Gastrocnemius medialis (tissue), 4 donors: Measurements from ENCODE around the gene ING2. TPM values are rescaled to one million over a fixed set of nuclear protein-coding genes. Genes with fewer than 3 reads are reported as not detected.

Experiments
- ATAC-seq, 2 donors: fragments of 150-250 bp; one replicate each; pipeline ENCODE4 v1.9.1; 2016
- DNase-seq, 2 donors: peaks; one replicate each; pipeline ENCODE4 v3.0.0-alpha.2; 2019
- H3K27ac ChIP-seq, 4 donors: fragments of 200-600 bp; sonication (generic); 1 replicate in 1 of 4; 2 replicates in 3 of 4; pipeline ENCODE4 v1.5.1; 2016 to 2018; ENCODE audit warnings: mild to moderate bottlenecking in 2 of 4, moderate library complexity in 1 of 4
- H3K27me3 ChIP-seq, 3 donors: fragments of 200-600 bp; sonication (generic) in 2 of 3; 1 replicate in 1 of 3; 2 replicates in 2 of 3; pipeline versions ENCODE4 v1.5.1 to v1.6.0; 2016 to 2019; ENCODE audit warnings: mild to moderate bottlenecking in 1 of 3, moderate library complexity in 1 of 3
- H3K36me3 ChIP-seq, 2 donors: fragments of 200-600 bp; sonication (generic) in 1 of 2; one replicate each; pipeline ENCODE4 v1.5.1; 2017 to 2018
- H3K4me1 ChIP-seq, 2 donors: fragments of 200-600 bp; sonication (generic) in 1 of 2; one replicate each; pipeline ENCODE4 v1.5.1; 2016 to 2017; ENCODE audit warnings: mild to moderate bottlenecking in 2 of 2
- H3K4me3 ChIP-seq, 4 donors: fragments of 200-600 bp; sonication (generic) in 3 of 4; 1 replicate in 1 of 4; 2 replicates in 3 of 4; pipeline ENCODE4 v1.5.1; 2016 to 2019; ENCODE audit warnings: mild to moderate bottlenecking in 2 of 4
- H3K9me3 ChIP-seq, 3 donors: fragments of 200-600 bp; sonication (generic) in 2 of 3; 1 replicate in 1 of 3; 2 replicates in 2 of 3; pipeline ENCODE4 v1.5.1; 2016 to 2019
- CTCF ChIP-seq, 5 experiments: fragments of 450-650 bp in 3 of 5; fragments of 200-600 bp in 2 of 5; sonication (generic) in 2 of 5; IDR thresholded peaks in 4 of 5; conservative IDR thresholded peaks in 1 of 5; 1 replicate in 4 of 5; 2 replicates in 1 of 5; pipeline ENCODE4 v1.5.1; 2016 to 2019; ENCODE audit warnings: antibody characterized with exemption in 5 of 5, mild to moderate bottlenecking in 3 of 5, moderate library complexity in 3 of 5
- POLR2A ChIP-seq, 2 donors: fragments of 450-650 bp; IDR thresholded peaks; one replicate each; pipeline ENCODE4 v1.6.1; 2017; ENCODE audit warnings: antibody characterized with exemption in 2 of 2, mild to moderate bottlenecking in 2 of 2, moderate library complexity in 2 of 2
- in situ Hi-C, 4 donors: fragments of 200-750 bp; cut with MboI; loops; one replicate each; pipeline versions ENCODE4 v1.15.0 to v1.8.0; 2017; ENCODE audit warnings: low sequenced_read_pairs in 4 of 4
- intact Hi-C: fragments of 100-400 bp; cut with DNase I; formaldehyde crosslinking; loops from one replicate; pipeline ENCODE4 v1.15.1; 2023; ENCODE audit warnings: low total_unique reads
- total RNA-seq, 4 donors: library from RNA; depleted of rRNA; stranded (reverse); fragments of >200 nt; gene quantifications; one replicate each; pipeline versions ENCODE4 v1.1.0 to v1.2.3, GENCODE V29; 2016

Gene ING2
- total RNA-seq, 4 donors from 2014 or later = 18.9 to 46.2 (median 24.0) TPM

GRCh38 chr4:183507925-183508696 lies 3.3 kb downstream of the ING2 start:
- TF ChIP-seq POLR2A (IDR thresholded peaks at IDR 0.05) (no peak), CTCF (IDR thresholded peaks at IDR 0.05 in 4 of 5, conservative IDR thresholded peaks at IDR 0.05 in 1 of 5) (no peak)
- ATAC-seq (no peak), DNase-seq (no peak)
- in situ Hi-C loops (loop anchor here in 2 of 4 donors (10.0 kb wide), 2 partner anchors 147 to 157 kb away; partner anchors contain the start of genes RWDD4 (in 1 of the 2) and TRAPPC11 (in 1 of the 2)), intact Hi-C loops (loop anchor here (10.0 kb wide), 1 partner anchor 1887 kb away; the partner anchor contains the start of genes ANKRD37 and LRP2BP)
- peaks cover 0 to 16% of the 10 kb centered on the region in 2 donors for H3K36me3 ChIP-seq
- no peaks in the 10 kb centered on the region for H3K27me3 ChIP-seq
- H3K27ac ChIP-seq = no peak overlapping the region
- peaks cover 13 to 14% of the 10 kb centered on the region in 2 donors for H3K4me1 ChIP-seq
- no peak overlapping the region for H3K4me3 ChIP-seq
- no peaks in the 10 kb centered on the region for H3K9me3 ChIP-seq

GRCh38 chr4:183508697-183509335 lies 4.0 kb downstream of the ING2 start:
- DNase-seq (no peak), ATAC-seq (no peak)
- peaks cover 7 to 12% of the 10 kb centered on the region in 2 donors for H3K4me1 ChIP-seq
- intact Hi-C loops (loop anchor here (10.0 kb wide), 1 partner anchor 1886 kb away; the partner anchor contains the start of genes ANKRD37 and LRP2BP), in situ Hi-C loops (loop anchor here in 2 of 4 donors (10.0 kb wide), 2 partner anchors 146 to 156 kb away; partner anchors contain the start of genes RWDD4 (in 1 of the 2) and TRAPPC11 (in 1 of the 2))
- peaks cover 0 to 16% of the 10 kb centered on the region in 2 donors for H3K36me3 ChIP-seq
- H3K9me3 ChIP-seq = no peaks in the 10 kb centered on the region
- H3K27ac ChIP-seq = no peak overlapping the region
- TF ChIP-seq CTCF (IDR thresholded peaks at IDR 0.05 in 4 of 5, conservative IDR thresholded peaks at IDR 0.05 in 1 of 5) (no peak), POLR2A (IDR thresholded peaks at IDR 0.05) (no peak)
- H3K4me3 ChIP-seq = no peak overlapping the region
- no peaks in the 10 kb centered on the region for H3K27me3 ChIP-seq

- Histone ChIP-seq H3K4me3 (no peak overlapping the region), H3K27me3 (no peaks in the 10 kb centered on the region), H3K4me1 (peaks cover 0 to 3% of the 10 kb centered on the region in 2 donors), H3K9me3 (no peaks in the 10 kb centered on the region), H3K36me3 (peaks cover 0 to 12% of the 10 kb centered on the region in 2 donors), H3K27ac (no peak overlapping the region)
- intact Hi-C loops (no loop called here), in situ Hi-C loops (no loop called here)
- no peak for TF ChIP-seq POLR2A (IDR thresholded peaks at IDR 0.05)
- no peak for TF ChIP-seq CTCF (IDR thresholded peaks at IDR 0.05 in 4 of 5, conservative IDR thresholded peaks at IDR 0.05 in 1 of 5)
- DNase-seq = no peak
- no peak for ATAC-seq
Measured at GRCh38 chr4:183515411-183515810, 10.6 kb downstream of the ING2 start.

GRCh38 chr4:183517194-183517593 lies 12.3 kb downstream of the ING2 start:
- in situ Hi-C loops (no loop called here), intact Hi-C loops (no loop called here)
- Histone ChIP-seq H3K27ac (no peak overlapping the region), H3K4me1 (peaks cover 0 to 3% of the 10 kb centered on the region in 2 donors), H3K27me3 (no peaks in the 10 kb centered on the region), H3K9me3 (no peaks in the 10 kb centered on the region), H3K36me3 (no peaks in the 10 kb centered on the region), H3K4me3 (no peak overlapping the region)
- ATAC-seq (no peak), DNase-seq (no peak)
- TF ChIP-seq CTCF (IDR thresholded peaks at IDR 0.05 in 4 of 5, conservative IDR thresholded peaks at IDR 0.05 in 1 of 5) = no peak
- no peak for TF ChIP-seq POLR2A (IDR thresholded peaks at IDR 0.05)
